ENCODE results near the gene FLT1.

DNA sequence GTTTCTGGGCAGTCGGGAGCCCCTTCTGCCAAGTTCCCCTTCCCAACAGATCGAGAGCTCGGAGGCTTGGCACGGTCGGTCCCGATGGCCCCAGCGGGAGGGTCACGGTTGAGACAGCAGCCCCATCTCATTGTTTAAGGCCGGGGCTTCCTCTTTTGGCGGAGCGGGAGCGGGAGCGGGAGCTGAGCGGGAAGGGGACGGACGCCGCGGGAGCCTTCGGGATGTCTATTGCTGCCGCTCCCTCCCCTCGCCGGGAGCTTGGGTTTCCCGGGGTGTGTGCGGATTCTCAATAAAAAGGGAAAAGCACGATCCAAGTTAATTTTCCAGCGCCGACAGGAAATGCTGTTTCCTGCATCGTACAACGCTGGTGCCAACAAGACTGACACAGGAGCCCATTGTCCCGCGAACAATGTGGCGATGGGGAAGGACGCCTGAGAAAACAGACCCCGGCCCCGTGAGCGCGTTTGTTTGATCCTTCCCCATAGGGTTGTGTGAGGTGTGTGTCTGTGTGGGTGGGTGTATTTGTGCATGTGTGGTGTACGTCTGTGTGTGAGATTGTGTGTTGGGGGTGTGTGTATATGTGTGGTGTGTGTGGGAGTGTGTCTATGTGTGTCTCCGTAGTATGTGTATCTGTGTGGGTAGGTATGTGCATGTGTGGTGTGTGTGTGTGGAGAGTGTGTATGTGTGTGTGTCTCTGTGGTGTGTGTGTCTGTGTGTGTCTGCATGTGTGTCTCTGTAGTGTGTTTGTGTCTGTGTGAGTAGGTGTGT lies 36.3 kb upstream of the FLT1 start:
- TF ChIP-seq EZH2 (IDR thresholded peaks at IDR 0.05; ENCODE audit: low read length, missing control alignments) (no peak), CTCF (conservative IDR thresholded peaks at IDR 0.05 in 1 of 2, IDR thresholded peaks at IDR 0.05 in 1 of 2; ENCODE audit: low read depth in 1 of 2, low read length in 2 of 2) (no peak)

Measured in fibroblast of lung (primary cell).